HG02973 (cell line): ENCODE results near the gene CLK2.
"Not testable (repeated sequence)": the region's sequence is repeated elsewhere in the genome, so short reads cannot be mapped to it uniquely, and the experiment has no call there.

Experiments used
- ATAC-seq: cut with Tn5 transposase; IDR thresholded peaks from one replicate; pipeline ENCODE4 v1.9.1; 2021; ENCODE audit warnings: moderate library complexity; ENCODE audit not compliant: unreplicated experiment

The CLK2 gene

GRCh38 chr1:155297384-155297783 is 24.1 kb upstream of the CLK2 start:
- no peak for ATAC-seq

GRCh38 chr1:155296661-155297060 is 23.4 kb upstream of the CLK2 start:
- ATAC-seq, result no peak

DNA sequence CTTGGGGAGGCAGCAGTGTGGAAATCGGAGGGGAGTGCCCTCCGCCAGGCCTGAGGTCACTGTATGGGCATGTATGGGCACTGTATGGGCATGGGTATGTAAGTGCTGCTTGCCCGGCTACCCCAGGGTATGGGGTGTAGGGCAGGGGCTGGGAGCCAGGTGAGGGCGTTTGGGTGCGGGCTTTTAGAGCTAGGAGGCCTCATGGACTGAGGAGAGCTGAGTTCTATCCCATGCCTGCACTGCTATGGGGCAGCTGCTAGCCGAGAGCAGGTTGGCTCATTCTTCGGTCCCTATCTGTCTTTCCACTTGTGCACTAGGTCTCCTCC is 22.6 kb upstream of the CLK2 start:
- no peak for ATAC-seq

GRCh38 chr1:155295183-155295941 is 22.1 kb upstream of the CLK2 start:
- no peak for ATAC-seq

GRCh38 chr1:155294520-155295182 is 21.3 kb upstream of the CLK2 start:
- no peak for ATAC-seq

DNA sequence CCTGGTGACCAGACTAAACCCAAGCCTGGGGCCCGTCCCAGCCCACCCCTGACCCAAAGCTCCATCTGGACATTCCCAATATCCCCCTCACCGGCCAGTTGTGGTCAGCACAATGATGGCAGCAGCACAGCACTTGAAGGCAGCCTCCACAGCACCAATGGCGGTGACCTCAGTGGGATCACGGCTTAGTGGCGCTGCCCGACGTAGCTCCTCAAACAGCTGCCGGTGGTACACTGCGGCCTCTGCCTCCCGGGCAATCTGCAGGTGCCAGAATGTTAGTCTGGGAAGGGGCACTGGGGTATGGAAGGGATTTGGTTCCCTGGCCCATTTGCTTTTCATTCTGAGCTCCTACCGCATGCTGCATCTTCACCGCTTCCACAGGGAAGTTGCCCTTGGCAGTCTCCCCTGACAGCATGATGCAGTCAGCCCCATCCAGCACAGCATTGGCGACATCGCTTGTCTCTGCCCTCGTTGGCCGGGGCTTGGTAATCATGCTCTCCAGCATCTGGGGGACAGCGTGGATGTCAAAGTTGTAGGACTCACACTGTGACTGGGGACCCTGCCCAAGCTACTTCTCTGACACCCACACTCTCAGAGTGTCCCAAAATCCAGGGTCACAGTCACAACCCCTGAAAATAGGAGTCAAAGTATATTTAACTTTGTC is 19.9 kb upstream of the CLK2 start:
- ATAC-seq, result no peak

DNA sequence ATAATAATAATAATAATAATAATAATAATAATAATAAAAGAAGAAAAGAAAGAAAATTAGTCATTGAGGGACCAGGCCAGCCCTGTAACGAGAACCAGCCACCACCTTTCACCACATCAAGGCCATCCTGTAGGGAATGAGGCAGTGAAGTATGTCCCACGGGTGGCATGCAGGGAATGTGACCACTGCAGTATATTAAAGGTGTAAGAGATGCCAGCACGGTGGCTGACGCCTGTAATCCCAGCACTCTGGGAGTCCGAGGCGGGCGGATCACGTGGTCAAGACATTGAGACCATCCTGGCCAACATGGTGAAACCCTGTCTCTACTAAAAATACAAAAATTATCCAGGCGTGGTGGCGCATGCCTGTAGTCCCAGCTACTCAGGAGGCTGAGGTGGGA is 17.7 kb upstream of the CLK2 start:
- ATAC-seq, result not testable (repeated sequence)

GRCh38 chr1:155287987-155288543 is 14.8 kb upstream of the CLK2 start:
- ATAC-seq, result no peak

DNA sequence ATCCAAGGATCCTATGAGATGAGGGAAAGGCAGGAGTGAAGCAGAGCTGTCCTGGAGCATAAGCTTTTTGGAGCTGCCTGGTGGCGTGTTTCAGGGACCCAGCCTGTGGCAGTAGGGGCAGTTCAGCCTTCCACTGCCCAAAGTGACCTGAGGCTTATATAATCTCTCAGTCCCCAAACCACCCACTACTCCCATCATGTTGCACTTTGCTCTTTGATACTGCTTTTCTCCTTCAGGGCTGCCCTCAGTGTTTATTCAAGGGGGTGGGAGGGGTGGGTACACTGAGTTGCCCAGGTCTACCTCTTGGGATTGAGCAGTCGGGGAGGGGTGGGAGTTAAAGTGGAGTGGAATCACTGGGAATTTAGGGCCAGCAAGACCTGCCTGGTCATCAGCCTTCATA is 13.2 kb upstream of the CLK2 start:
- ATAC-seq, result no peak

- ATAC-seq, result no peak
Observed at GRCh38 chr1:155285631-155286044, 12.3 kb upstream of the CLK2 start.

DNA sequence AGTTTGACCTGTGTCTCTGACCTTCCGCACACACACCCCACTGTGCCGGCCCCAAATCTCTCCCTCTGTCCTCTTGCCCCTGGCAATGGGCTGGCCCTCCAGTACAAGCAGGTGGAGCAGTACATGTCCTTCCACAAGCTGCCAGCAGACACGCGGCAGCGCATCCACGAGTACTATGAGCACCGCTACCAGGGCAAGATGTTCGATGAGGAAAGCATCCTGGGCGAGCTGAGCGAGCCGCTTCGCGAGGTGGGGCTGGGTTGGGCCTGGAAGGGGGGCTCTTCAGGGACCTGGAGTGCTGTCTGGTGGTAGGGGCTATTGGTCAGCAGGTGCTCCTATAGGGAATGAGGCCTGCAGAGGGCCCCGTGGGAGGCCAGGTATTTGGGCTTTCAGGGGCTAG is 11.8 kb upstream of the CLK2 start:
- ATAC-seq, result no peak

DNA sequence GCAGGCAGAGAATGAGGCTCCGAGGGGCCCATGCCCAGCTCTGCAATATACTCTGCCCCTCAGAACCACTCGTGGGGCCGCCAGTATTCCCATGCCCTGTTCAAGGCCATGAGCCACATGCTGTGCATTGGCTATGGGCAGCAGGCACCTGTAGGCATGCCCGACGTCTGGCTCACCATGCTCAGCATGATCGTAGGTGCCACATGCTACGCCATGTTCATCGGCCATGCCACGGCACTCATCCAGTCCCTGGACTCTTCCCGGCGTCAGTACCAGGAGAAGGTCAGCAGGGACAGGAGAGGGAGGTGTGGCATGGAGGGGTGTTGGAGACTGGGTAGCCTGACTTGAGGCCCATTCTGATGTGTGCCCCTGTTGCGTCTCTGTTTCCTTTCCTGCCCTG is 11.2 kb upstream of the CLK2 start:
- no peak for ATAC-seq

DNA sequence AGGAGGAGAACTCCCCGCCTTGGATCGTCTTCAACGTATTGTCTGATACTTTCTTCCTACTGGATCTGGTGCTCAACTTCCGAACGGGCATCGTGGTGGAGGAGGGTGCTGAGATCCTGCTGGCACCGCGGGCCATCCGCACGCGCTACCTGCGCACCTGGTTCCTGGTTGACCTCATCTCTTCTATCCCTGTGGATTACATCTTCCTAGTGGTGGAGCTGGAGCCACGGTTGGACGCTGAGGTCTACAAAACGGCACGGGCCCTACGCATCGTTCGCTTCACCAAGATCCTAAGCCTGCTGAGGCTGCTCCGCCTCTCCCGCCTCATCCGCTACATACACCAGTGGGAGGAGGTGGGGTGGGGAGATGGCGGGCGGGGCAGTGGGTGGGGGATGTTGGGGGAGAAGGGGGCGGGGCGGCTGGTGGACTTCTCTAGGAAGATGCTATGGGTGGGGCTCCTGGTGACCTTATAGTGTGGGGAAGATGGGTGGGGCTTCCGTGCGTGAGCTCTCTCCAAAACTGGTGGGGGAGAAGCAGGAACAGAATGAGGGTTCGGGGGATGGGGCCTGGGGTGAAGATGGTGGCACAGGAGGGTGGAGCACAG is 9.3 kb upstream of the CLK2 start:
- no peak for ATAC-seq

DNA sequence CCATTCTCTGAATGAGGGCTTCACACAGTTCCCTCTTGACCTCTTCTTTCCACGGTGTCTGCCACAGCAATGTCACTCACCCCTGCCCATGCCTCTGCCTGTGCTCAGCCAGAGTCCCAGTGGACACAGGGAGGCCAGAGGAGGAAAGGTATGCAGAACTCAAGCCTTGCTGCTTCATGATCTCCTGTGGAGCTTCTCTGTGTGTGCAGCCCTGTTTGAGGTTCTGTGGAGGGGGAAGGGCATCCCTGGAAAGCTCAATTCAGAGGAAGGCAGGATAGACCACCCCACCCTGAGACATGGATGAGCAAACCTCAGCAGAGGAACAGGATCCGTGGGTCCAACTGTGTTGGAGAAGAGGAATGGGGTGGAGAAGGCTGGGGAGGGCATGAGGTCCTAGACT is 6.0 kb upstream of the CLK2 start:
- no peak for ATAC-seq

- ATAC-seq, result no peak
Observed at GRCh38 chr1:155278689-155279160, 5.4 kb upstream of the CLK2 start.

DNA sequence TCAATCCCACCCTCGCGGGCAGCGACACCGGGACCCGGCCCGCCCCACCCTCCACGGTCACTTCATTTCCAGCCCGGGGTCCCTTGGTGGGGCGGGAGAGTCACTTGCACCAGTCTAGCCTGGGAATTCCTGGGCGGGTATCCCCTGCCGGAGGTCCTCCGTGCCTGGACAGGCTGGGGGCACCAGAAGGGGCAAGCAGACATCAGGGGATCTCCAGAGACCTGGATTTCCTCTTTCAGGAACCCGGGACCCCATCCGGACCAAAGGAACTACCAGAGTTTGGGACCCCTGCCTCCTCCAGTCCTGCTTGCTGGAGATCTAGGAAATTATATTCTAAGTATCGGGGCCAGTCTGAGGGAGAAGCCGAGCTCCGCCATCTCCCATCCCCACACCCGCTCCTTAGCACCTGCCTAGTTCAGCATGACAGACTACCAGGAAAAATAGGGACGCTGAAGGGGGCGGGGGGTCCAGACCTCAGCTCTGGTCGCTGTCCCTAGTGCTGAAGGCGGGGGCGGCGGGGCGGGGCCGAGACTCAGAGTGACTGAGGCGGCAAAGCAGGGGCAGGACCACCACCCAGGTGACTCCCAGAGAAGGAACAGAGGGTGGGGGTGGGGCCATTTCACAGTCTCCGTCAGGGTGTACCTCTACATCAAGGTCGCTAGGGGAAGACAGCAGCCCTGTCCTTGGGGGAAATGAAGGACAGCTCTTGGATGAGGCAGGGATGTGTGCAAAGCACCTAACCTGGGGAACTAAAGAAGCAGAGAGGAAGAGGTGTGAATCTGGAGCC is 4.8 kb upstream of the CLK2 start:
- no peak for ATAC-seq

- peak; percentile 54 for ATAC-seq
Observed at GRCh38 chr1:155277070-155277901, 4.0 kb upstream of the CLK2 start, which contains the start of gene HCN3. Gene HCN3, plus strand, starts transcription at chr1:155277463. Its CDS starts 128 bp downstream, at chr1:155277591.

DNA sequence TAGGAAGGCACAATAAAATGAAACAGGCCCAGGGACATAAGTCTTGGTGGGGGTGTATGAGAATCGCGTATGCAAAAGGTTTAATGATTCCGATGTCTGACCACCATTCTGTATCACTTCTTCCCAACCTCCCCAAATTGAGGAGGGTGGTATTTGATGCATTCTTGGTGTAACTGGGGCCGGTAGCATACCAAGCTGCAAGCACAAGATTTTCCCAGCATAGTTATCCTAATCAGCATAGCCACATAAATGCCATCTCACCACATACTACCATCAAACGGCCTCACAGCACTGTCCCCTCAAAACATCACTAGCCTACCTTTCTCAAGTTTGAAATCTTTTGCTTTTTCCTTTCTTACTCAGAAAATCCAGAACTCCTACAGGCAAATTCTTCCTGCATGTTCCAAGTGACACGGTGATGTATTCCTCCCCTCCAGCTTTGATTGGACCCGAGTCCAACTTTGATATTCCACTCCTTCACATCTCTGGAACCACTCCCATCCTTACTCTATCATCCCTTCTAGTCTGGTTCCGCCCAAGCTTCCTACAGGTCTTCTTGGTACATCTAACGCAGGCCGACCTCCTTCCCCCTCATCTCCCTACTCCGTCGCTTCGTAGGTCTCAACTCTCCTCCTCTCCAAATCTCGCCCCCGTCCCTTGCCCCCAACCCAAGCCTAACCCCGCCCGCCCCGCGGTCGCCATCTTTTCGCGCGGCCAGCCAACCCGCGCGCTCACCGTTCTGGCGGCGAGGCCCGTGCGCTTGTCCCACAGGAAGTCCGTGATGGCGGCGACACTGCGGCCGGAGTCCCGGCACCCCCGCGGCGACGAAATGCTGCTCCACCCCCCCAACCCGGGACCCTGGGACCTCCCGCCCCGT is 600 bp downstream of the CLK2 start:
- ATAC-seq, result peak; percentile 28

GRCh38 chr1:155269381-155269780 is 3.9 kb downstream of the CLK2 start:
- no peak for ATAC-seq
